K562 (cell line): ENCODE results near the gene FUT6. TPM values are rescaled to one million over a fixed set of nuclear protein-coding genes. Genes with fewer than 3 reads are reported as not detected.

Experiments used
- BHLHE40 ChIP-seq: IDR thresholded peaks from 2 replicates; pipeline ENCODE4 v1.6.1; 2011; ENCODE audit warnings: low read length, improper control_type of control experiment
- CBX5 ChIP-seq: IDR thresholded peaks from 2 replicates; pipeline ENCODE4 v1.6.1; 2014; ENCODE audit warnings: low read depth, borderline replicate concordance
- CREM ChIP-seq: IDR thresholded peaks from 2 replicates; pipeline ENCODE4 v1.6.1; 2014; ENCODE audit warnings: antibody characterized with exemption, low read depth
- GATA2 ChIP-seq: sonication (generic); formaldehyde crosslinking; IDR thresholded peaks from 2 replicates; pipeline ENCODE4 v1.4.0; 2020; ENCODE audit warnings: mild to moderate bottlenecking, missing genetic modification reagents
- KDM1A ChIP-seq, 2 experiments: fragments of 450-650 bp; IDR thresholded peaks; 2 replicates each; pipeline ENCODE4 v1.6.1; 2016; ENCODE audit warnings: mild to moderate bottlenecking in 2 of 2
- KLF13 ChIP-seq: fragments of 450-650 bp; IDR thresholded peaks from 2 replicates; pipeline ENCODE4 v1.6.1; 2016; ENCODE audit warnings: missing genetic modification characterization, low read depth, mild to moderate bottlenecking, missing compliant biosample characterization, moderate library complexity, borderline replicate concordance
- MAZ ChIP-seq, 2 experiments: fragments of 450-650 bp in 1 of 2; sonication (generic) in 1 of 2; formaldehyde crosslinking; IDR thresholded peaks in 1 of 2; conservative IDR thresholded peaks in 1 of 2; 2 replicates each; pipeline versions ENCODE4 v1.4.0 to v1.5.0; 2020; ENCODE audit warnings: mild to moderate bottlenecking in 1 of 2, missing genetic modification reagents in 1 of 2
- MEF2A ChIP-seq: IDR thresholded peaks from 2 replicates; pipeline ENCODE4 v1.6.1; 2011; ENCODE audit warnings: low read depth, mild to moderate bottlenecking, low read length, moderate library complexity; ENCODE audit not compliant: control insufficient read depth
- MYBL2 ChIP-seq, 2 experiments: fragments of 450-650 bp in 1 of 2; sonication (generic) in 1 of 2; formaldehyde crosslinking in 1 of 2; IDR thresholded peaks; 2 replicates each; pipeline versions ENCODE4 v1.6.1 to v1.8.1; 2017 to 2022; ENCODE audit warnings: borderline replicate concordance in 1 of 2, inconsistent platforms in 1 of 2, low read depth in 1 of 2, mild to moderate bottlenecking in 1 of 2, missing genetic modification reagents in 1 of 2, moderate library complexity in 1 of 2
- MYC ChIP-seq, 2 experiments: fragments of 250-450 bp in 1 of 2; sonication (Bioruptor Pico) in 1 of 2; IDR thresholded peaks; 2 replicates each; pipeline versions ENCODE4 v1.5.1 to v1.6.1; 2012 to 2021; ENCODE audit warnings: low read depth in 2 of 2, borderline replicate concordance in 1 of 2, improper control_type of control experiment in 1 of 2, low read length in 1 of 2, mild to moderate bottlenecking in 1 of 2, moderate library complexity in 1 of 2
- POLR2AphosphoS5 ChIP-seq: IDR thresholded peaks from 2 replicates; pipeline ENCODE4 v1.6.1; 2011; ENCODE audit warnings: mild to moderate bottlenecking, low read depth, low read length, moderate library complexity; ENCODE audit not compliant: control insufficient read depth, insufficient read depth
- SIN3B ChIP-seq: fragments of 450-650 bp; IDR thresholded peaks from 2 replicates; pipeline ENCODE4 v1.6.1; 2017; ENCODE audit warnings: low read depth, mild to moderate bottlenecking, moderate library complexity
- SRSF7 ChIP-seq: fragments of 200-400 bp; formaldehyde crosslinking; optimal IDR thresholded peaks from 2 replicates; pipeline ENCODE3; 2017; ENCODE audit warnings: mild to moderate bottlenecking, low read depth, low read length
- polyA plus RNA-seq, 8 experiments: library from polyadenylated mRNA; depleted of rRNA in 4 of 8; stranded (reverse) in 5 of 8; unstranded in 3 of 8; fragments of >200 nt; fragmentation: Nextera tagmentation in 2 of 8; fragmentation: Illumina TruSeq in 1 of 8; extraction: Ambion mirVana in 2 of 8; extraction: Trizol in 1 of 8; gene quantifications; 2 replicates each; pipeline versions ENCODE4 v1.2.1 to v1.2.3, GENCODE V29; 2011 to 2014; ENCODE audit warnings: inconsistent platforms in 1 of 8, missing spikeins in 1 of 8
- total RNA-seq, 7 experiments: library from RNA; depleted of rRNA in 6 of 7; stranded (reverse); fragments of >200 nt in 6 of 7; fragmentation: Illumina TruSeq in 2 of 7; extraction: Trizol in 2 of 7; gene quantifications; 2 replicates each; pipeline versions ENCODE4 v1.2.1 to v1.2.3, GENCODE V29; 2011 to 2021; ENCODE audit warnings: low replicate concordance in 1 of 7
- TF ChIP-seq, protein P1 (sequence below): fragments of 250-450 bp; sonication (Bioruptor Pico); IDR thresholded peaks from 2 replicates; pipeline ENCODE4 v1.8.0; 2022; ENCODE audit warnings: moderate library complexity, mild to moderate bottlenecking, inconsistent platforms
- TF ChIP-seq, protein P2 (sequence below): sonication (generic); formaldehyde crosslinking; IDR thresholded peaks from 2 replicates; pipeline ENCODE4 v1.9.0; 2022; ENCODE audit warnings: mild to moderate bottlenecking, missing genetic modification reagents
- TF ChIP-seq, protein P3 (sequence below): fragments of 450-650 bp; IDR thresholded peaks from 2 replicates; pipeline ENCODE4 v1.6.1; 2018; ENCODE audit not compliant: partially characterized antibody
- TF ChIP-seq, protein P4 (sequence below): IDR thresholded peaks from 3 replicates; pipeline ENCODE4 v1.6.1; 2011; ENCODE audit warnings: borderline replicate concordance, mild to moderate bottlenecking, moderate library complexity; ENCODE audit not compliant: insufficient read length; ENCODE audit errors: extremely low read depth

The FUT6 gene
- total and polyA plus RNA-seq, 9 of the 15 experiments (the other 6 are each of a cell fraction or from before 2014, with no cell fraction given) = 0.04 TPM; not detected in 8

DNA sequence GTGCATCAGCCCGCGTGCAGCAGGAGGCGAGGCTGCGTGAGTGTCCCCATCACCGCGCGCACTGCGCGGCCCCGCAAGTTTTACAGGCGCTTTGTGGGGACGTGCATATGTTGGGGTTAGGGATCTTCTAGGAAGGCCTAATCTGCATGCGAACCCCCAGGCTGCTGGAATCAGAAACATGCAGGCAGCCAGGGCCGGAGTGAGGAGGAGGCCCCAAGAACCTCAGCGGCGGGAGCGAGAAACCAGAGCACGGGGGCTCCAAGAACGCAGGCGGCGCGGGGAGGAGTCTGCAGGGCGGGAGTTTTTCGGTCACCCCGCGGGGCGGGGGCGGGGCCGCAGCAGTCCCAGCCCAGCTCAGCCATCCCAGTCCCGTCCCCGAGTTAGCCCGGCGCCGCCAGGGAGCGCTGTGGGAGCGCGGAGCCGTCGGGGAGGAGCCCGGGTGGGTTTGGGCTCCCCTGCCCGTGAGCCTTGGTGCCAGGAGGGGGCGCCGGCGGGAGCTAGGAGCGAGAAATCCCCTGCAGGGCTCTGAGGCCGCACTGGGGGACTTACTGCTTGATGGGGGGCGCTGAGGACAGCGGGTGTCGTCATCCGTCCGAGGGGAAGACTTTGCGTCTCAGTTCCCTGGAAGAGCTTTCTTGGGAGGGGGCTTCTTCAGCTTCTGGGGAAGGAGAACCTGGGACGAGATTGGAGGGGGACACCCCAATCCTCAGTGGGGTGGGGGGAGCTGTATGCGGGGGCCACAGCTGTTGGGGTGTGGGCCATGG is 35.6 kb downstream of the FUT6 start (continued):
- peak; percentile 83 to 98 for TF ChIP-seq MAZ (CRISPR knock-in tag; conservative IDR thresholded peaks at IDR 0.05 in 1 of 2, IDR thresholded peaks at IDR 0.05 in 1 of 2)
- no peak for TF ChIP-seq MEF2A
- 0 out of 2 replicates have a peak, but pooled peaks have one; percentile 20 for TF ChIP-seq POLR2AphosphoS5
- TF ChIP-seq, protein P1, sequence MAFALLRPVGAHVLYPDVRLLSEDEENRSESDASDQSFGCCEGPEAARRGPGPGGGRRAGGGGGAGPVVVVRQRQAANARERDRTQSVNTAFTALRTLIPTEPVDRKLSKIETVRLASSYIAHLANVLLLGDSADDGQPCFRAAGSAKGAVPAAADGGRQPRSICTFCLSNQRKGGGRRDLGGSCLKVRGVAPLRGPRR (CRISPR knock-in tag) = peak; percentile 55; the same call in 1 of the 2 replicates
- TF ChIP-seq, protein P2, sequence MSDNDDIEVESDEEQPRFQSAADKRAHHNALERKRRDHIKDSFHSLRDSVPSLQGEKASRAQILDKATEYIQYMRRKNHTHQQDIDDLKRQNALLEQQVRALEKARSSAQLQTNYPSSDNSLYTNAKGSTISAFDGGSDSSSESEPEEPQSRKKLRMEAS (CRISPR knock-in tag) = peak; percentile 100
- TF ChIP-seq SRSF7 = no peak
- no peak for TF ChIP-seq CBX5
- TF ChIP-seq SIN3B = no peak
- TF ChIP-seq BHLHE40 = peak; percentile 94; the same call in 1 of the 2 replicates
- TF ChIP-seq, protein P3, sequence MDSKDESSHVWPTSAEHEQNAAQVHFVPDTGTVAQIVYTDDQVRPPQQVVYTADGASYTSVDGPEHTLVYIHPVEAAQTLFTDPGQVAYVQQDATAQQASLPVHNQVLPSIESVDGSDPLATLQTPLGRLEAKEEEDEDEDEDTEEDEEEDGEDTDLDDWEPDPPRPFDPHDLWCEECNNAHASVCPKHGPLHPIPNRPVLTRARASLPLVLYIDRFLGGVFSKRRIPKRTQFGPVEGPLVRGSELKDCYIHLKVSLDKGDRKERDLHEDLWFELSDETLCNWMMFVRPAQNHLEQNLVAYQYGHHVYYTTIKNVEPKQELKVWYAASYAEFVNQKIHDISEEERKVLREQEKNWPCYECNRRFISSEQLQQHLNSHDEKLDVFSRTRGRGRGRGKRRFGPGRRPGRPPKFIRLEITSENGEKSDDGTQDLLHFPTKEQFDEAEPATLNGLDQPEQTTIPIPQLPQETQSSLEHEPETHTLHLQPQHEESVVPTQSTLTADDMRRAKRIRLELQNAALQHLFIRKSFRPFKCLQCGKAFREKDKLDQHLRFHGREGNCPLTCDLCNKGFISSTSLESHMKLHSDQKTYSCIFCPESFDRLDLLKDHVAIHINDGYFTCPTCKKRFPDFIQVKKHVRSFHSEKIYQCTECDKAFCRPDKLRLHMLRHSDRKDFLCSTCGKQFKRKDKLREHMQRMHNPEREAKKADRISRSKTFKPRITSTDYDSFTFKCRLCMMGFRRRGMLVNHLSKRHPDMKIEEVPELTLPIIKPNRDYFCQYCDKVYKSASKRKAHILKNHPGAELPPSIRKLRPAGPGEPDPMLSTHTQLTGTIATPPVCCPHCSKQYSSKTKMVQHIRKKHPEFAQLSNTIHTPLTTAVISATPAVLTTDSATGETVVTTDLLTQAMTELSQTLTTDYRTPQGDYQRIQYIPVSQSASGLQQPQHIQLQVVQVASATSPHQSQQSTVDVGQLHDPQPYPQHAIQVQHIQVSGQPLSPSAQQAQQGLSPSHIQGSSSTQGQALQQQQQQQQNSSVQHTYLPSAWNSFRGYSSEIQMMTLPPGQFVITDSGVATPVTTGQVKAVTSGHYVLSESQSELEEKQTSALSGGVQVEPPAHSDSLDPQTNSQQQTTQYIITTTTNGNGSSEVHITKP = peak; percentile 39
- TF ChIP-seq KDM1A (IDR thresholded peaks at IDR 0.05) = peak in 1 of 2 experiments; percentile 11; a peak in 1 of 4 replicates
- TF ChIP-seq MYBL2 (IDR thresholded peaks at IDR 0.05; ENCODE audit: low read depth) = no peak
- peak; percentile 83; the same call in 1 of the 2 replicates for TF ChIP-seq MYBL2 (CRISPR knock-in tag; IDR thresholded peaks at IDR 0.05; ENCODE audit: borderline replicate concordance)
- peak; percentile 60; the same call in 1 of the 2 replicates for TF ChIP-seq GATA2 (CRISPR knock-in tag)
- TF ChIP-seq CREM = peak; percentile 67
- TF ChIP-seq MYC (IDR thresholded peaks at IDR 0.05; ENCODE audit: low read depth, low read length) = peak; percentile 74; the same call in 1 of the 2 replicates
- TF ChIP-seq MYC (CRISPR knock-in tag; IDR thresholded peaks at IDR 0.05; ENCODE audit: borderline replicate concordance, low read depth) = no peak
- 0 out of 2 replicates have a peak, but pooled peaks have one; percentile 11 for TF ChIP-seq KLF13 (tag)
- TF ChIP-seq, protein P4, sequence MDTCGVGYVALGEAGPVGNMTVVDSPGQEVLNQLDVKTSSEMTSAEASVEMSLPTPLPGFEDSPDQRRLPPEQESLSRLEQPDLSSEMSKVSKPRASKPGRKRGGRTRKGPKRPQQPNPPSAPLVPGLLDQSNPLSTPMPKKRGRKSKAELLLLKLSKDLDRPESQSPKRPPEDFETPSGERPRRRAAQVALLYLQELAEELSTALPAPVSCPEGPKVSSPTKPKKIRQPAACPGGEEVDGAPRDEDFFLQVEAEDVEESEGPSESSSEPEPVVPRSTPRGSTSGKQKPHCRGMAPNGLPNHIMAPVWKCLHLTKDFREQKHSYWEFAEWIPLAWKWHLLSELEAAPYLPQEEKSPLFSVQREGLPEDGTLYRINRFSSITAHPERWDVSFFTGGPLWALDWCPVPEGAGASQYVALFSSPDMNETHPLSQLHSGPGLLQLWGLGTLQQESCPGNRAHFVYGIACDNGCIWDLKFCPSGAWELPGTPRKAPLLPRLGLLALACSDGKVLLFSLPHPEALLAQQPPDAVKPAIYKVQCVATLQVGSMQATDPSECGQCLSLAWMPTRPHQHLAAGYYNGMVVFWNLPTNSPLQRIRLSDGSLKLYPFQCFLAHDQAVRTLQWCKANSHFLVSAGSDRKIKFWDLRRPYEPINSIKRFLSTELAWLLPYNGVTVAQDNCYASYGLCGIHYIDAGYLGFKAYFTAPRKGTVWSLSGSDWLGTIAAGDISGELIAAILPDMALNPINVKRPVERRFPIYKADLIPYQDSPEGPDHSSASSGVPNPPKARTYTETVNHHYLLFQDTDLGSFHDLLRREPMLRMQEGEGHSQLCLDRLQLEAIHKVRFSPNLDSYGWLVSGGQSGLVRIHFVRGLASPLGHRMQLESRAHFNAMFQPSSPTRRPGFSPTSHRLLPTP = peak; percentile 4
